HEK293 (cell line): ENCODE results near the gene THBS3.
"Not testable (repeated sequence)": the region's sequence is repeated elsewhere in the genome, so short reads cannot be mapped to it uniquely, and the experiment has no call there.

Experiments
- PRDM1 ChIP-seq: fragments of 450-650 bp; formaldehyde crosslinking; IDR thresholded peaks from 2 replicates; pipeline ENCODE4; 2016; ENCODE audit warnings: missing biosample characterization, missing genetic modification characterization
- ZNF174 ChIP-seq: fragments of 450-650 bp; formaldehyde crosslinking; IDR thresholded peaks from 2 replicates; pipeline ENCODE4 v1.5.0; 2017; ENCODE audit warnings: missing biosample characterization, mild to moderate bottlenecking, missing genetic modification characterization
- ZNF175 ChIP-seq: fragments of 450-650 bp; formaldehyde crosslinking; IDR thresholded peaks from 2 replicates; pipeline ENCODE4 v1.5.1; 2016; ENCODE audit warnings: missing biosample characterization, missing genetic modification characterization
- ZNF664 ChIP-seq: fragments of 450-650 bp; formaldehyde crosslinking; IDR thresholded peaks from 2 replicates; pipeline ENCODE4 v1.5.1; 2016; ENCODE audit warnings: missing biosample characterization, missing genetic modification characterization

DNA sequence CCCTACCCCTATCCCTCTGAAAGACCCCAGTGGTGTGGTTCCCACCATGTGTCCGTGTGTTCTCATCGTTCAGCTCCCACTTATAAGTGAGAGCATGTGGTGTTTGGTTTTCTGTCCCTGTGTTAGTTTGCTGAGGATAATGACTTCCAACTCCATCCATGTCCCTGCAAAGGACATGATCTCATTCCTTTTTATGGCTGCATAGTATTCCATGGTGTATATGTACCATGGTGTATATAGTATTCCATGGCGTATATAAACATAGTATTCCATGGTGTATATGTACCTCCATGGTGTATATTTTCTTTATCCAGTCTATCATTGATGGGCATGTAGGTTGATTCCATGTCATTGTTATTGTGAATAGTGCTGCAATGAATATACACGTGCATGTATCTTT lies 43.9 kb downstream of the THBS3 start:
- TF ChIP-seq ZNF174; PRDM1 (tag by site-specific recombination); ZNF664; ZNF175 (tag by site-specific recombination): not testable (repeated sequence)
